Peyer's patch (tissue), 4 donors: ENCODE measurements around the gene TMC6. TPM values are rescaled to one million over a fixed set of nuclear protein-coding genes. Genes with fewer than 3 reads are reported as not detected.
A peak's percentile ranks its signal among the peaks of the same experiment; 100 is the strongest.

Experiments
- DNase-seq, 3 donors: peaks; one replicate each; pipeline ENCODE4 v3.0.0-alpha.2; 2017 to 2019
- H3K27ac ChIP-seq, 4 donors: fragments of 200-600 bp; sonication (generic); one replicate each; pipeline ENCODE4 v1.5.1; 2016 to 2019
- H3K27me3 ChIP-seq, 2 donors: fragments of 200-600 bp; sonication (generic); one replicate each; pipeline ENCODE4 v1.5.1; 2019
- H3K36me3 ChIP-seq, 3 donors: fragments of 200-600 bp; sonication (generic); one replicate each; pipeline ENCODE4 v1.5.1; 2016 to 2019
- H3K4me1 ChIP-seq, 4 donors: fragments of 200-600 bp; sonication (generic); one replicate each; pipeline ENCODE4 v1.5.1; 2016 to 2019
- H3K4me3 ChIP-seq, 4 donors: fragments of 200-600 bp; sonication (generic); 1 replicate in 3 of 4; 2 replicates in 1 of 4; pipeline ENCODE4 v1.5.1; 2016 to 2019; ENCODE audit warnings: mild to moderate bottlenecking in 1 of 4
- H3K9me3 ChIP-seq, 4 donors: fragments of 200-600 bp; sonication (generic); one replicate each; pipeline ENCODE4 v1.5.1; 2016 to 2019; ENCODE audit warnings: mild to moderate bottlenecking in 1 of 4
- CTCF ChIP-seq, 6 experiments: fragments of 450-650 bp in 4 of 6; fragments of 200-600 bp in 2 of 6; sonication (generic) in 1 of 6; IDR thresholded peaks; one replicate each; pipeline ENCODE4 v1.5.1; 2017 to 2019; ENCODE audit warnings: antibody characterized with exemption in 6 of 6, mild to moderate bottlenecking in 3 of 6, moderate library complexity in 1 of 6
- POLR2A ChIP-seq, 2 donors: fragments of 450-650 bp; IDR thresholded peaks; one replicate each; pipeline ENCODE4 v1.5.1; 2017; ENCODE audit warnings: antibody characterized with exemption in 2 of 2, mild to moderate bottlenecking in 2 of 2, moderate library complexity in 2 of 2
- total RNA-seq, 4 donors: library from RNA; depleted of rRNA; stranded (reverse); fragments of >200 nt; gene quantifications; one replicate each; pipeline ENCODE4 v1.1.0, GENCODE V29; 2016

Gene TMC6
- total RNA-seq, 4 donors from 2014 or later = 54.5 to 107 (median 94.9) TPM

GRCh38 chr17:78107976-78108725 lies 20.4 kb downstream of the TMC6 start:
- H3K4me1 ChIP-seq = peaks cover 0 to 6% (median 5%) of the 10 kb centered on the region in 4 donors
- peaks cover 0 to 57% (median 0%) of the 10 kb centered on the region in 3 donors for H3K36me3 ChIP-seq
- no peaks in the 10 kb centered on the region for H3K27me3 ChIP-seq
- H3K9me3 ChIP-seq = no peaks in the 10 kb centered on the region
- H3K27ac ChIP-seq = no peak overlapping the region
- TF ChIP-seq POLR2A (IDR thresholded peaks at IDR 0.05) = no peak
- TF ChIP-seq CTCF (IDR thresholded peaks at IDR 0.05) = no peak
- H3K4me3 ChIP-seq = no peak overlapping the region
- DNase-seq = peak in 1 of 3 donors; percentile 42

DNA sequence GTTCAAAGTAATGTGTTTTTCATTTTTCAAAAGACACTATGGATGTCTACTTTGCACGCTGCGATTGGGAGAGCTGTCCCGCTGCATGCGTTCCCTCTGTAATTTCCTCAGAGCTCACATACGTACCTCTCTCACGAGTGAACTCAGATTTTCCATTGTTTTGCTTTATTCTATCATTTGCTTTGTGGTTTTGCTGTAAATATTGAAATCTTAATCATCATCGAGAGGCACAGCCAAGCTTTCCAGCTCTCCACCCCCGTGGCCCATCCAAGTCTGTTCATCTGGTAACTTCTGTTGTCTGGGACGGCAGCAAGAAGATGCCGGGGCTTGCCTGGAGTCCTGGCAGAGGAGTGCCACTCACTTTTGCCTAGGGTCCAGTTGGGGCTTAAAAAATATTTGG lies 21.1 kb downstream of the TMC6 start:
- Histone ChIP-seq H3K4me1 (no peaks in the 10 kb centered on the region), H3K36me3 (peaks cover 0 to 59% (median 0%) of the 10 kb centered on the region in 3 donors), H3K27ac (no peak overlapping the region), H3K27me3 (no peaks in the 10 kb centered on the region), H3K4me3 (no peak overlapping the region), H3K9me3 (no peaks in the 10 kb centered on the region)
- TF ChIP-seq POLR2A (IDR thresholded peaks at IDR 0.05) = no peak
- no peak for TF ChIP-seq CTCF (IDR thresholded peaks at IDR 0.05)
- peak in 1 of 3 donors; percentile 27 for DNase-seq

- DNase-seq = peak in 1 of 3 donors; percentile 41
- no peaks in the 10 kb centered on the region for H3K27me3 ChIP-seq
- no peaks in the 10 kb centered on the region for H3K4me1 ChIP-seq
- H3K9me3 ChIP-seq = no peaks in the 10 kb centered on the region
- no peak for TF ChIP-seq CTCF (IDR thresholded peaks at IDR 0.05)
- TF ChIP-seq POLR2A (IDR thresholded peaks at IDR 0.05) = no peak
- no peak overlapping the region for H3K27ac ChIP-seq
- peaks cover 0 to 57% (median 0%) of the 10 kb centered on the region in 3 donors for H3K36me3 ChIP-seq
- H3K4me3 ChIP-seq = no peak overlapping the region
Observed at GRCh38 chr17:78106211-78106610, 22.3 kb downstream of the TMC6 start.

DNA sequence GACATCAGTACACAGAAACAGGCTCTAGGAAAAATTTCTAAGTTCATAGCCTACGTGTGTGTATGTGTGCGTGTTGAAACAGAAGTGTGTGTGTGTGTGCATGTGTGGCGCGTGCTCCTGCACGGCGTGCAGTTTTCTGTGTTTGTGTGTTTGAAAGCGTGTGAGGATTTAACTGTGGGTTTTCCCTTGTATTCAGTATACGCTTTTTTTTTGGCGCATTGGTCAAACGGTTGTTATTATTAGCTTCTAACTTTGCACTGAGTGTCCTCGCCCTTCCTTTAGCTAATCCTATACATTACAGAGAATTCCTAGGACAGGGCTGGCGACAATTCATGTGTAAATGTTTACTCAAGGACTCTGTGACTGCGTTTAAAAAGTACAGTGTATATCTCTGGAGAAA lies 23.0 kb downstream of the TMC6 start:
- no peak for DNase-seq
- Histone ChIP-seq H3K27ac (no peak overlapping the region), H3K4me1 (no peaks in the 10 kb centered on the region), H3K27me3 (no peaks in the 10 kb centered on the region), H3K9me3 (no peaks in the 10 kb centered on the region), H3K4me3 (no peak overlapping the region), H3K36me3 (peaks cover 0 to 50% (median 0%) of the 10 kb centered on the region in 3 donors)
- no peak for TF ChIP-seq POLR2A (IDR thresholded peaks at IDR 0.05)
- no peak for TF ChIP-seq CTCF (IDR thresholded peaks at IDR 0.05)

DNA sequence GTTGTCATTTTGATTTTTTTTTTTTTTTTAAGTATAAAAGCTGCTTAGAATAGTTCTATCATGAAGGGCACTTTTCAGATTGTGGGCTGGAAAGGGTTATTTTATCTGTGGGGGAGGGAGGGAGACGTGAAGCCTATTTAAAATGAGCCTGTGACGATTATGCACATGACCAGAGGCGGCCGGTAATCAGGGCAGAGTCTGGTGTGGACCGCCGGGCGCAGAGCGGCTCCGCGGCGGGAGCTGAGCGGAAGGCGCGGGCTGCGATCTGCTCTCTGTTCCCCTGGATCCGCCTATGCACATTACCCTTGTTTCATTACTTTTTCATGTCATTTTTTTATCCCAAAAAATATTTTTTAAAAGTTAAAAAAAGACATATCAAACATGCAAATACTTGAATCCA lies 23.5 kb downstream of the TMC6 start:
- no peak overlapping the region for H3K27ac ChIP-seq
- TF ChIP-seq CTCF (IDR thresholded peaks at IDR 0.05) (no peak), POLR2A (IDR thresholded peaks at IDR 0.05) (no peak)
- no peak overlapping the region for H3K4me3 ChIP-seq
- DNase-seq = no peak
- peaks cover 0 to 50% (median 0%) of the 10 kb centered on the region in 3 donors for H3K36me3 ChIP-seq
- no peaks in the 10 kb centered on the region for H3K27me3 ChIP-seq
- H3K9me3 ChIP-seq = no peaks in the 10 kb centered on the region
- no peaks in the 10 kb centered on the region for H3K4me1 ChIP-seq
